SK-N-SH treated with all-trans-retinoic acid at 6 μM for 48 hours (cell line): ENCODE data around the gene AOC3.

Source experiments
- ATAC-seq: fragments of 200-7000 bp; cut with Tn5 transposase; 3 replicates; pipeline ENCODE4 v1.9.1; 2020; ENCODE audit warnings: mild to moderate bottlenecking, moderate library complexity
- ARNTL ChIP-seq: fragments of 450-650 bp; formaldehyde crosslinking; IDR thresholded peaks from 2 replicates; pipeline ENCODE4 v1.5.0; 2020; ENCODE audit warnings: low read depth, mild to moderate bottlenecking, moderate library complexity, borderline replicate concordance
- BACH2 ChIP-seq: fragments of 250-450 bp; sonication (Bioruptor Pico); IDR thresholded peaks from 2 replicates; pipeline ENCODE4 v1.9.0; 2021; ENCODE audit warnings: mild to moderate bottlenecking, borderline replicate concordance
- CREB5 ChIP-seq: fragments of 250-450 bp; sonication (Bioruptor Pico); IDR thresholded peaks from 2 replicates; pipeline ENCODE4 v1.5.1; 2020; ENCODE audit warnings: low read depth, mild to moderate bottlenecking, moderate library complexity
- CSDC2 ChIP-seq: fragments of 250-450 bp; sonication (Bioruptor Pico); IDR thresholded peaks from 2 replicates; pipeline ENCODE4 v1.5.0; 2020; ENCODE audit warnings: mild to moderate bottlenecking, moderate library complexity
- ESRRG ChIP-seq: fragments of 250-450 bp; sonication (Bioruptor Pico); IDR thresholded peaks from 2 replicates; pipeline ENCODE4 v1.6.1; 2021; ENCODE audit warnings: mild to moderate bottlenecking
- GLIS3 ChIP-seq: fragments of 250-450 bp; sonication (Bioruptor Pico); IDR thresholded peaks from 2 replicates; pipeline ENCODE4 v1.5.0; 2020; ENCODE audit warnings: mild to moderate bottlenecking, moderate library complexity
- OSR1 ChIP-seq: fragments of 250-450 bp; sonication (Bioruptor Pico); IDR thresholded peaks from 2 replicates; pipeline ENCODE4 v1.8.0; 2022; ENCODE audit warnings: moderate library complexity, mild to moderate bottlenecking, inconsistent platforms
- POU6F1 ChIP-seq: fragments of 250-450 bp; sonication (Bioruptor Pico); IDR thresholded peaks from 2 replicates; pipeline ENCODE4 v1.8.0; 2021; ENCODE audit warnings: low read depth, mild to moderate bottlenecking, moderate library complexity, borderline replicate concordance
- PPARA ChIP-seq: fragments of 250-450 bp; sonication (Bioruptor Pico); IDR thresholded peaks from 2 replicates; pipeline ENCODE4 v1.5.0; 2020; ENCODE audit warnings: mild to moderate bottlenecking, borderline replicate concordance
- SNAI2 ChIP-seq: fragments of 250-450 bp; sonication (Bioruptor Pico); IDR thresholded peaks from 2 replicates; pipeline ENCODE4 v1.5.0; 2020; ENCODE audit warnings: mild to moderate bottlenecking, moderate library complexity
- TCF4 ChIP-seq: fragments of 250-450 bp; sonication (Bioruptor Pico); IDR thresholded peaks from 2 replicates; pipeline ENCODE4 v1.8.0; 2021; ENCODE audit warnings: mild to moderate bottlenecking, moderate library complexity, borderline replicate concordance
- TOX ChIP-seq: fragments of 250-450 bp; sonication (Bioruptor Pico); IDR thresholded peaks from 2 replicates; pipeline ENCODE4 v1.8.0; 2021; ENCODE audit warnings: mild to moderate bottlenecking, moderate library complexity, borderline replicate concordance
- ZC3H10 ChIP-seq: fragments of 250-450 bp; sonication (Bioruptor Pico); IDR thresholded peaks from 2 replicates; pipeline ENCODE4 v1.5.1; 2021; ENCODE audit warnings: mild to moderate bottlenecking, moderate library complexity
- ZFP3 ChIP-seq: fragments of 250-450 bp; sonication (Bioruptor Pico); IDR thresholded peaks from 2 replicates; pipeline ENCODE4 v1.5.0; 2020; ENCODE audit warnings: mild to moderate bottlenecking, moderate library complexity
- ZFP30 ChIP-seq: fragments of 450-650 bp; formaldehyde crosslinking; IDR thresholded peaks from 2 replicates; pipeline ENCODE4 v1.5.0; 2022; ENCODE audit warnings: mild to moderate bottlenecking, moderate library complexity
- ZNF565 ChIP-seq: fragments of 450-650 bp; formaldehyde crosslinking; conservative IDR thresholded peaks from 2 replicates; pipeline ENCODE4 v1.5.0; 2020; ENCODE audit warnings: low read depth, mild to moderate bottlenecking, moderate library complexity
- ZNF8 ChIP-seq: fragments of 450-650 bp; formaldehyde crosslinking; IDR thresholded peaks from 2 replicates; pipeline ENCODE4 v1.5.0; 2020; ENCODE audit warnings: mild to moderate bottlenecking, moderate library complexity
- TF ChIP-seq, protein P1 (sequence below): fragments of 250-450 bp; sonication (Bioruptor Pico); IDR thresholded peaks from 2 replicates; pipeline ENCODE4 v1.5.1; 2021; ENCODE audit warnings: mild to moderate bottlenecking, moderate library complexity
- TF ChIP-seq, protein P2 (sequence below): fragments of 250-450 bp; sonication (Bioruptor Pico); IDR thresholded peaks from 2 replicates; pipeline ENCODE4 v1.8.0; 2020; ENCODE audit warnings: mild to moderate bottlenecking, moderate library complexity, borderline replicate concordance

Gene AOC3

DNA sequence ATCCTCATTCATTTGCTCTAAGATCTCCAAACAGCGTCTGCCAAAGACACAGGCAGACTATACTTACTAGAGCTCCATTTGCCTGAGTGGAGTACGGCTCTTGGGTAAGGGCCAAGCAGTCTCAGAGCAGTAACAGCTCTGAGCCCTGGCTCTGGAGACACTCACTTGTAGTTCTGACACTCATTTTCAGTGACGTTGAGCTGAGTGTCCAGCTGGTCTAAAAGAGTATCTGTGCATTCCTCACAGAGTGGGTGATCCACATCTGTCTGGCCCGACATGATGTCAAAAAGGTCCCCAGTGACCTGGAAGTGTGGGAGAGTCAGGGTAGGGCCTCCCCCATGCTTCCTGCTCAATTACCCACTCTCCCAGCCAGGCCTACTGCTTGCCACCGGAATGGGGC lies 32.6 kb upstream of the AOC3 start:
- no peak for TF ChIP-seq TCF4
- TF ChIP-seq ZNF565 (CRISPR knock-in tag), result no peak
- TF ChIP-seq, protein P1, sequence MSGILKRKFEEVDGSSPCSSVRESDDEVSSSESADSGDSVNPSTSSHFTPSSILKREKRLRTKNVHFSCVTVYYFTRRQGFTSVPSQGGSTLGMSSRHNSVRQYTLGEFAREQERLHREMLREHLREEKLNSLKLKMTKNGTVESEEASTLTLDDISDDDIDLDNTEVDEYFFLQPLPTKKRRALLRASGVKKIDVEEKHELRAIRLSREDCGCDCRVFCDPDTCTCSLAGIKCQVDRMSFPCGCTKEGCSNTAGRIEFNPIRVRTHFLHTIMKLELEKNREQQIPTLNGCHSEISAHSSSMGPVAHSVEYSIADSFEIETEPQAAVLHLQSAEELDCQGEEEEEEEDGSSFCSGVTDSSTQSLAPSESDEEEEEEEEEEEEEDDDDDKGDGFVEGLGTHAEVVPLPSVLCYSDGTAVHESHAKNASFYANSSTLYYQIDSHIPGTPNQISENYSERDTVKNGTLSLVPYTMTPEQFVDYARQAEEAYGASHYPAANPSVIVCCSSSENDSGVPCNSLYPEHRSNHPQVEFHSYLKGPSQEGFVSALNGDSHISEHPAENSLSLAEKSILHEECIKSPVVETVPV (CRISPR knock-in tag), result no peak
- no peak for TF ChIP-seq SNAI2 (CRISPR knock-in tag)
- no peak for TF ChIP-seq BACH2 (CRISPR knock-in tag)
- peak; percentile 13; the same call in 1 of the 3 replicates for ATAC-seq

DNA sequence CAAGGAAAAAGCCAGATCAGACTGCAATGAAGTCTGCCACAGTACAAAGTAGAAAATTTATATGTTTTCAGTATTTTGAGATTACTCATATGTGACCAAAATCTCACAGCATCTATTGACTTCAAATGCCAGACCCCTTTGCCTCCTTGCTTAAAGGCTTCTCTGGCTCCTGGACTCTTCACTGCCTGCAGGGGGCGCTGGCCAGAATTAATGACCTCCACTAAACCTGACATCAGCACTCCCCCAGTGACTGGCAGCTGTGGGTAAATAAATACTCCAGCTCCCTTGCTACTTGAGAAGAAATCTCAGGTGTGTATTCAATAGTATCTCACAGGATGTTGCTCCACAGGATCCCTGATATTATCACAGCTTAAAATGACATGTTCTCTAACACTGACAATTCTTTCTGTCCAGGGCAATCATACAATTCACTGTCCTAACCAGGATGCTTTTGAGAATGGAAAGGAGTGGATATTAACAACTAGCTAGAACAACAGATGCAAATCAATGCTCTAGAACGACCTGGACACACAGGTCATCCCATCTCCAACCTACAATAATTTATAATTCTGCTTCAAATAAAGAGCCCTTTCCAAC lies 31.0 kb upstream of the AOC3 start:
- no peak for TF ChIP-seq PPARA (CRISPR knock-in tag)
- TF ChIP-seq CSDC2 (CRISPR knock-in tag), result no peak
- ATAC-seq, result peak; percentile 41

GRCh38 chr17:42821176-42821575 lies 29.8 kb upstream of the AOC3 start:
- ATAC-seq, result no peak
- no peak for TF ChIP-seq CREB5 (CRISPR knock-in tag)
- no peak for TF ChIP-seq ZNF8 (CRISPR knock-in tag)
- TF ChIP-seq, protein P1 (CRISPR knock-in tag), result no peak
- no peak for TF ChIP-seq PPARA (CRISPR knock-in tag)
- TF ChIP-seq TCF4, result no peak
- TF ChIP-seq ARNTL, result no peak
- no peak for TF ChIP-seq ESRRG
- no peak for TF ChIP-seq POU6F1 (CRISPR knock-in tag)
- TF ChIP-seq BACH2 (CRISPR knock-in tag), result no peak
- no peak for TF ChIP-seq ZFP30 (CRISPR knock-in tag)
- TF ChIP-seq GLIS3 (CRISPR knock-in tag), result no peak
- no peak for TF ChIP-seq ZFP3
- TF ChIP-seq CSDC2 (CRISPR knock-in tag), result no peak
- TF ChIP-seq, protein P2, sequence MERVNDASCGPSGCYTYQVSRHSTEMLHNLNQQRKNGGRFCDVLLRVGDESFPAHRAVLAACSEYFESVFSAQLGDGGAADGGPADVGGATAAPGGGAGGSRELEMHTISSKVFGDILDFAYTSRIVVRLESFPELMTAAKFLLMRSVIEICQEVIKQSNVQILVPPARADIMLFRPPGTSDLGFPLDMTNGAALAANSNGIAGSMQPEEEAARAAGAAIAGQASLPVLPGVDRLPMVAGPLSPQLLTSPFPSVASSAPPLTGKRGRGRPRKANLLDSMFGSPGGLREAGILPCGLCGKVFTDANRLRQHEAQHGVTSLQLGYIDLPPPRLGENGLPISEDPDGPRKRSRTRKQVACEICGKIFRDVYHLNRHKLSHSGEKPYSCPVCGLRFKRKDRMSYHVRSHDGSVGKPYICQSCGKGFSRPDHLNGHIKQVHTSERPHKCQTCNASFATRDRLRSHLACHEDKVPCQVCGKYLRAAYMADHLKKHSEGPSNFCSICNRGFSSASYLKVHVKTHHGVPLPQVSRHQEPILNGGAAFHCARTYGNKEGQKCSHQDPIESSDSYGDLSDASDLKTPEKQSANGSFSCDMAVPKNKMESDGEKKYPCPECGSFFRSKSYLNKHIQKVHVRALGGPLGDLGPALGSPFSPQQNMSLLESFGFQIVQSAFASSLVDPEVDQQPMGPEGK (CRISPR knock-in tag), result no peak
- no peak for TF ChIP-seq ZNF565 (CRISPR knock-in tag)

DNA sequence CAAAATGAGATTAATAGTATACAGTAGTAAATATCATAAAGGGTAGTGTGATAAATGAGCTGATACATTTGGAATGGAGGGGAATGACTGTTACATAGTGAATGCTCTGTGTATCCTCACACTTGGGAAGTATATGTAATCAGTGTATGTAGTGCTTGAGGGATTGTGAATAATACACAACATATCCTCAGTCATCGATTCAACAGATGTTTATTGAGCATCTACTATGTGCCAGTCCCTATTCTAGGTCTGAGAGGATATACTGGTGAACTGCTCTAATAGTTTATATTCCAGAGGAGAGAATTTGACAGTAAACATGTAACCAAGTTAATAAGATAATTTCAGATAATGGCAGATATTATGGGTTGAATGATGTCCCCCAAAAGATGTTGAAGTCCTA lies 23.5 kb upstream of the AOC3 start:
- TF ChIP-seq CSDC2 (CRISPR knock-in tag), result no peak
- TF ChIP-seq TOX, result no peak
- no peak for TF ChIP-seq ZNF565 (CRISPR knock-in tag)
- no peak for TF ChIP-seq CREB5 (CRISPR knock-in tag)
- no peak for TF ChIP-seq OSR1 (CRISPR knock-in tag)
- no peak for TF ChIP-seq PPARA (CRISPR knock-in tag)
- TF ChIP-seq SNAI2 (CRISPR knock-in tag), result no peak
- no peak for TF ChIP-seq ZC3H10 (CRISPR knock-in tag)
- no peak for TF ChIP-seq ESRRG
- ATAC-seq, result no peak
